Activated T-helper 17 cell treated with anti-CD3 and anti-CD28 coated beads, Interleukin-2, amount 50 U/mL, for 72 hours (primary cell): Measurements from ENCODE around the gene GOLGA8S. TPM values are rescaled to one million over a fixed set of nuclear protein-coding genes. Genes with fewer than 3 reads are reported as not detected.

Source experiments
- total RNA-seq, 2 donors: library from RNA; stranded (reverse); gene quantifications; one replicate each; pipeline ENCODE4 v1.2.3, GENCODE V29; 2022

Gene GOLGA8S
- total RNA-seq, 2 donors from 2014 or later: 0.06 to 0.08 TPM

Other genes starting within 250 kb of the GOLGA8S start
- gene GOLGA6L1, start 217.9 kb upstream of the GOLGA8S start, total RNA-seq: not detected
- gene GOLGA6L26, start 20.6 kb upstream of the GOLGA8S start, total RNA-seq: not detected
- not detected for gene GOLGA6L2, start 92.5 kb downstream of the GOLGA8S start, total RNA-seq
- gene MKRN3, start 210.9 kb downstream of the GOLGA8S start, total RNA-seq: under 1 TPM; 0.29 to 0.80 TPM